Head of caudate nucleus (tissue), 42 donors: ENCODE results near the gene LTBP1.

ENCODE experiments used
- DNase-seq, 42 donors: peaks; one replicate each; pipeline versions ENCODE4 v3.0.0 to v3.0.0-alpha.2; 2020 to 2021; ENCODE audit warnings: mixed read lengths in 7 of 42
- intact Hi-C: fragments of 100-400 bp; cut with DNase I; formaldehyde crosslinking; loops from one replicate; pipeline ENCODE4 v1.15.0; 2022

Gene LTBP1

DNA sequence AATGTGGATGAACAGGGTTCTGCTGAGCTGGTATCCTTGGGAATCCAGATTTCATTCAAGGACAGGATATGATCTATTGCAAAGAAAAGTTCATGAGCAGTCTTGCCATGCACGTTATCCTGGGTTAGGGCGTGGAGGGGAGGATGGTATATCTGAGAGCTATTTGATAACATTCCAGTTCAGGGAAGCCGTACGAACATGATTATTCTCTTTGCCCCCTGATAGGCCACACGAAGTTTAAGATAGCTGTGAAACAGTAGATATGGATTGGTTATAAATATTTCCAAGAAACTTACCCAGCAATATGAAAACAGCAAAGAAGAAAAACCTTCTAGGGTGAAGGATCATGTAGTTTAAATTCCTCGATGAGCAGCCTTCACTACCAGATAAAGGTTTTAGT is 171.9 kb downstream of the LTBP1 start:
- DNase-seq, result no peak
- intact Hi-C loops, result no loop called here

DNA sequence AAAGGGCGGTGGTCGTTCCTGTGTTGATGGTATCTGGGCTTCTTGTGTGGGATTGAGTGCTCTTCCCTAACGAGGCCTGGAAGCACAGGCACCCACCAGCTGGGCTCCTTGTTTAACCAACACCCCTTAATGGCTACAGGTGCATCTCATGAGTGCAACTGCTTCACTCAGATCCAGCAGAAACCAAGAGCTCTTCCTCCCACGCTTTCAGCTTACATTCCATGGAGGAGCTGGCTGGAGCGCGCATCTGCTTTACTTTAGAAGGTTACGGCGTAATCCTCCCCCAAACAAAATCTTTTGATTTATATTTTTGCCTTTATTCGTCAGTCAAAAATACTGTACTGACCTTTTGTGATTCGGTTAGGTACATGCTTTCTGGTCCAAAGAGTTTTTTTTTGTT is 174.7 kb downstream of the LTBP1 start:
- intact Hi-C loops, result no loop called here
- DNase-seq, result no peak

DNA sequence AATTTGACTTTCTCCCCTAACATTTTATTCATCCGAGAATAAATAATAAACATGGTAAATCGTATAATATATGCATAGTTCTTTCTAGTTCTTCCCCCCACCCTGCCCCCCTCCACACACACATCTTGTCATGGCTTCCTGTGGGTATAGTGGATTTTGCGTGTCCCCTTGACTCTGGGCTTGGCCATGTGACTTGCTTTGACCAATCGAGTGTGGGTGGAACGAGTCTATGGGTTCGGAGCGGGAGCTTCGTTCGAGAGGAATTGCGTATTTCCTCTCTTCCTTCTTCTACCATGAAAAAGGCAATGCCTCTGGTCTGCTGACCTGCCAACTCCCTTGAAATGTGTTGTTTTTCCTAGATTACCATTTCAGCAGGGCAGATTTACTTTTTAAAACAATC is 175.2 kb downstream of the LTBP1 start:
- DNase-seq, result no peak
- intact Hi-C loops, result no loop called here

DNA sequence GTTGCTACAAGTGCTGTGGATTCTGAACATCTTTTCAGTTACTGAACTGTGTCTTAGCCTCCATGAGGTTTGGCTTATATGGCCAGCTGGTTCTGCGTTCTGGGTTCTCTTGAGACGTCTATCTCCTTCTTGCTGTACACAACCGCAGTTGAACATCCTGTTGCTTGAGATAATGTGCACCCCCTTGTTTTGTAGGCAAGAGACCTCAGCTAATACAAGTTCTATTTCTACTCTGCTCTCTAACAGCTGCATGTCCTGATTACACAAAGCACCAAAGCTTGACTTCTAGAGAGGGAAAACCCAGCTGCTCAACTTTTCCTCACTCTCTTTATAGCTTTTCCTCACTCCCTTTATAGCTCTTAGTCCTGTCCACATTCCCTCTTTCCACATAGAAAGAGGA is 176.0 kb downstream of the LTBP1 start:
- intact Hi-C loops, result no loop called here
- DNase-seq, result no peak

DNA sequence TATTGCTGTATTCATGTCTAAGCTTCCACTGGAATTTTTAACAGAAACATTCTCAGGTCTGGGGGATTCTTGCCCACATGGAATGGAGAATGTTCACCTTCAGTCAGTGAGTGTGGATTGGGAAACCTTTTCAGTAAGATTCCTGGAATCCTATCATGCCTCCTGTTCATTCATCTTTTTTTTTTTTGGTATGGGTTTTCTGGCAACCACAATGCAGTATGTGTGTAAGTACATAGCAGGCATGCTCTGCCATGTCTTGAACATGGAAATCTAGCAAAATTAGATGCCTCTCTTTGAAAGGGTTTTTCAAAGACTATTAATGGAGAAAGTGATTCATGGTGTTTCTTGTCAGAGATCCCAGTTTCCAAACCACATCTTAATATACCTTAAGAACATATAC is 176.5 kb downstream of the LTBP1 start:
- intact Hi-C loops, result no loop called here
- DNase-seq, result no peak

DNA sequence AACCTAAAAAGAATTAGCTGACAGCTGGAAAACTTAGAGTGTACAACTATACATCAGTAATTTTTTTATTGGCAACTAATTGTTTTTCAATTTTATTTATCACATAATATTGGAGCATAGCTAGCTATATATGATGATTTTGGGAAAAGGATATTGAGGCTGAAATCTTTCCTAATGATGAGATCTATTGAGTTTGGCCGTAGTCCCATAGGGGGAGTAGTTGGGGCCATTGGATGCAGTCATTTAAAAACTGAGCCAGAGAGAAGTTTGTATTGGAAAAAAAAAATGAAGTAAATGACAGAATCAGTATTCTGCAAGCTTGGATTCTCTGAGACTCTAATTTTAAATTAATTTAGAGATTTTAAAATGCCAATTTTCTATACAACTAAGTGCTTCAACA is 179.8 kb downstream of the LTBP1 start:
- DNase-seq, result no peak

DNA sequence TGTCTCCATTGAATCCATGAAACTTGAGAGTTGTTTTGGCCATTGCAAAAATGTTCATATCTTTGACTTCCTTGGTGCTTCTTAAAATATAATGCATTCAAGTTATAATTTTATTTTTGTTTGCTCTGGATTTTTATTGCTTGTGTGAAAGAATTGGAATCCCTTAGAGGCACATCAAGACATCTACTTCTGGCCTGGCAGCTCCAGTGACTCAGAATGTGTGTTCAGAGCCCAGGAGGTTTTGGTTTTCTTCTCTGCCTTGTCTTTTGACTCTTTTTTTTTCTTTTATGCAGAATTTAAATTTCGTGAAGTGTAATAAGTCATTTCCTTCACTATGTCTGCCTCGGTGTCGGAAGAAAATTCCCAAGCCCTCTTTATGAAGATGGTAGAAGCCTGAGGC is 180.2 kb downstream of the LTBP1 start:
- DNase-seq, result no peak
- intact Hi-C loops, result no loop called here

More for the DNA sequence above, 179.8 kb downstream of the LTBP1 start:
- intact Hi-C loops, result no loop called here

DNA sequence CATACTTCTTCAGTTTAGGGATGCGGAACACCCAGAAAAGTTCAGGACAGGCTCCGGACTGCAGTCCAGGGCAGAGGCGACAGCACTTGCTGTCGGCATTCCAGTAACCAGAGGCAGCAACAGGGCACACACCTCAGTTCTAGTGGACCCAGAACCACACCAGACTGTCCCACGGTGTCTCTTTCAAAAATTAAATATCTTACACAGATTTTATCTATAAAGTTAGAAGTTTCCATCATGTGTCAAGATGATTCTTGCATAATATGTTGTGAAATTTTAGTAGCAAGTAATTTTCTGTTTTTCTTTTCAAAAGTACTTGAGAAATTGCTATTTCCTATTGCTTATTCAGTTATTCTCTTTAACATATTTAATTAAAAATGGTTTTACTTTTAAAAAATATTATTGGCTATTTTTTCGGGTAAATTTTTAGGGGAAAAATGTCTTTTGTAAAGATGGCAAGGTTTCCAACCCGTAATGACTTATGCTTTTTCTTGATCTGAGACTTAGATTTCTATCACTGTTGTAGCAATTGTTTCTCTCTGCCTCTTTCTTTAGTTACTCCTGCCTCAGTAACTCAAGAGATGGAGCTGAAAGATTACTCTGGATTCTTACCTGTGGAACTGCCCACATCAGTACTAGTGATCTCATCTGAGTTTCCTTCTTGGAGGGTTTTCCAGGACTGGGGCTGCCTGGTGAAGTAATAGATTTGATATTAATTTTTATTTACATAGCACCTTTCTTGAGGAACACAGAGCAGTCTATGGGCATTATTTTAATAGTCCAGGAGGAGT is 182.7 kb downstream of the LTBP1 start:
- DNase-seq, result no peak
- intact Hi-C loops, result no loop called here

DNA sequence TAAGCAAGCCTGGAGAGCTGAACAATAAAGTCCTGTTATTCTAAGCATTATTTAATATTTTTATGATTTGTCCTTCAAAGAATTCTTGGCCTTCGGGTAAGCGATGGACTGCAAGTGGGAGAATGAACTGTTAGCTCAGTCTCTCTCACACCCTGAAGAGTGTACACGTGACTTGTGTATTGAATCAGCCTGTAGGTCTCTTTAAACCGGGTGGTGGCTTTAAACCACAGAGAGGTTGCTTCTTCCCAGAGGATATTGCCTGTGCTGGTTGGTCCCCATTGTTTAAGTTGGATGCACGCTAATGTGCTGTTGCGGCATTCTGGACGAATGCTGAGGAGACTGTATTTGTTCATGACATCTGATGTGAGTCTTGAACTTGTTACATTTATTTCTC is 183.3 kb downstream of the LTBP1 start:
- DNase-seq, result no peak
- intact Hi-C loops, result no loop called here

DNA sequence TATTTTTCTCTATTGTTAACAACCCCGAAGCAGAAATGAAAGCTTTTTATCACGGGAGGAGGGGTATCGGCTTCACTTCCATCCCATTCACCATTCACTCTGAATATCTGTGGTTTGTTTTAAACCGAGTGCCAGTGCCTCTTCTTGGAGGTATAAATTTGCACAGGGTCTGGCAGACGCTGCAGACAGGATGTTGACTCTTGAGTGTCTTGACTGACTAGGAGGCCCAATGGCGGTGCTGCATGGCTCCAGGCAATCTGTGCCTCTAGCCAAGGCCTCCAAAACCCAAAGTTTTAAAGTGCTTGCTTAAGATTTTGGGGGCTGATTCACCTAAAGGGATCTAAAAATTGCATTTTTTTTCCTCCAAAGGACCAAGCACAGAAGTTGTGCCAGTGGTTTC is 183.8 kb downstream of the LTBP1 start:
- no peak for DNase-seq
- intact Hi-C loops, result no loop called here

DNA sequence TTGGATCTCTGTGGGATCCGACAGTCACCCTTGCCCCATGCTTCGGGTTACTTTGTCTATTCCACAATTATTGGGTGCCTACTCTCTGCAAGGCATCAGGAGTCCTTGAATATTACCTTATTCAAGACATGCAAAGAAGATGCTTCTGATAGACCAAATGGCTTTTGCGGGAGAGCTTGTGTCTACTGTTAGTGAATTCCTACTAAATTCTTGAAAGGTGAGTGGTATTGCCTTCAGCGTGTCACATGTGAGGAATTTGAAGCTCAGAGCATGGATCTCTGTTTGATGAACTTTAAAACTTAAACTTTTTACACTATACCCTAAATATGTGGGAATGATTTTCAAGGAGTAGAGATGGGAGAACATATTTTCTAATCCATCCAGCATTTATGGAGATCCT is 184.4 kb downstream of the LTBP1 start:
- no peak for DNase-seq
- intact Hi-C loops, result no loop called here

DNA sequence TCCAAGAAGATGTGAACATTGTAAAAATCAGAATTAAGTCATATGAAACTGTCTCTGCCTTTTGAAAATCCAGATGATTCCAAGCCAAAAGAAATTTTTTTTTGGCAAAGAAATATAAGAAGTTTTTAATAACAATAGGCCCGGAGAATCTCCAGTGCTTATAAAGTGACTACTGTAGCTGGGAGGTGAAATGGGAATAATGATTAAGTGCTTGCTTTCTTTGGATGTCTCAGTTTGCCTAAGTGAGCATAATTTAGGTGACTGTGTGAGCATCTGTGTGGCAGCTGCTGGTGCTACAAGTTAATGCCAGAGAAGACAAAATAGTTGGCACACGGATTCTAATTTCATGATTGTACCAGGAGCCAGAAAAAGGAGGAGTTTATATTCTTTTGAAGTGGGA is 185.0 kb downstream of the LTBP1 start:
- intact Hi-C loops, result no loop called here
- no peak for DNase-seq

DNA sequence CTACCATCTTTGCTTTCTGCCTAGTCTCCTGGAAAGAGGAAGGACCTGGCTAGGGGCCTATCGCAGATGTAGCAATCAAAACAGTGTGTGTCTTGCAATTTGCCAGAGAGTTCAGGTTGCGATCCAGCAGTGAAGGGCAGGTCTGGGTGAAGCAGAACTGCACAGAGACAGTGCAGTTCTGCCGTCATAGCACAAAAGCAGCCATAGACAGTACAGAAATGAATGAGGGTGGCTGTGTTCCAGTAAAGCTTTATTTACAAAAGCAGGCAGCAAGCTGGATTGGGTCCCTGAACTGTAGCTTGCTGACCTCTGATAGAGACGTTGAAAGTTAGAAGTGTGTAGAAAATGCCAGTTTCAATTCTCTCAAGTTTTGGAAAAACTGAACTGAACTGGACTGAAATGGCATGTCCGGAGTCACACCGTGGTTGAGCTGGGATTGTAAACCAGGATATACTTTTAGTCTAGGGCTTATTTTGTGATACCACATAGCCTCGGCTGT is 186.8 kb downstream of the LTBP1 start:
- DNase-seq, result no peak
- intact Hi-C loops, result no loop called here

DNA sequence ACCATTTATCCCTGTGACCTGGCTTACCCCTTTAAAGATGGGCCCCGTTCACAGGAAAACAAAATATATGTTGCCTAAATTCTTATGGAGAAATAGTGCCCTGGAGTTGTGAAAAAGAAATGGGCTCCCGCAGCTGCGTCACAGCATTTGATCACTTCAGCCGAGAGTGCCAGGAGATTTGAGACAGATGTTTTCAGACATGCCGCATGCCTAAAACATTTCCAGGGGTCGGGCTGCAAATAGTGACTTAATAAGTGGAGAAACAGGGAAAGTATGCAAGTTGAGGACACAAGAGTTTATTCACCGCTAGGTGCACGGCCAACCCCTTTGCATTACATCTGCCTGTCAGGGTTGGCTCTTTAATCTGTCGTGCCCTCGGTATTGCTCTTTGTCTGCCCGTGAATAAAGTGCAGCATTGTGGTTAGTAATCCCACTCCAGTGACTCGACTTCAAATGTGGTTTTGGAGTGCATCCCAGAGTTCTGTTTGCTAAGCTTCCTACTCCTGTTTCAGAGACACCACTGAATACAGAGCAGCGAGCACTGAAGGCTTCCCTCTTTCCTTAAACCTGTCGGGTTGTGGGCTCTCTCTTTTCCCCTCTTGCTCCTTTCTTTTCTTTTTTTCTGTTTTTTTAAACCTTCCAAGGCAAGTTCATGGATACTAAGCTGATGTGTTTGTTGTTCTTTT is 187.5 kb downstream of the LTBP1 start:
- intact Hi-C loops, result no loop called here
- peak in 29 of 42 donors; percentile 10 to 81 (median 39) for DNase-seq

DNA sequence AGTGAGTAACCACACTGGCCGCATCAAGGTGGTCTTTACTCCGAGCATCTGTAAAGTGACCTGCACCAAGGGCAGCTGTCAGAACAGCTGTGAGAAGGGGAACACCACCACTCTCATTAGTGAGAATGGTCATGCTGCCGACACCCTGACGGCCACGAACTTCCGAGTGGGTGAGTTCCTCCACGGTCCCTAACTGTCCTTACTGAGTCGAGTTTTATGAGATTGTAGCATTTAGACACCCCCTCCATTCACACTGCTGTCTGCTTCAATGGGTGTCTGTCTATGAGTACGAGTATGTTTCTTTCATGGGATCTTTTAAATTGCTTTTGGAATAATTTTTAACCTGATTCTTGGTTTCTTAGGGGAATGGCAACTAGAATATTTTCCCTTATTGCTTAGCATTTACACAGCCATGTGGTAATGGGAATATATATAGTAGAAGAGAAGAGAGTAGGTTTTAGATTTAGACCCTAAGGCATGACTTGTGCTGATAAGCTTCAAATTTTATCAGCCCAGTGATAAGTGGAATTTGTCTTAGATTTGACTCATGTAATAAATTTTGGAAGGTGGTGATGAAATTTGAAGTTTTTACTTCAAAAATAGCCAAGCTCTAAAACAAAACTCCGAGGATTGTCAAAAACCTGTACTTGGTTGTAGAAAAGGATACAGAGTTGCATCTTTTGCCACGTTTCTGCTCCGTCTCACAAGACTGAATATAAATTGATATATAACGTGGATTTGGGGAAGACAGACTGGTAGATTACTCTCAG is 188.2 kb downstream of the LTBP1 start:
- DNase-seq, result peak in 6 of 42 donors; percentile 12 to 51 (median 24)
- intact Hi-C loops, result no loop called here

DNA sequence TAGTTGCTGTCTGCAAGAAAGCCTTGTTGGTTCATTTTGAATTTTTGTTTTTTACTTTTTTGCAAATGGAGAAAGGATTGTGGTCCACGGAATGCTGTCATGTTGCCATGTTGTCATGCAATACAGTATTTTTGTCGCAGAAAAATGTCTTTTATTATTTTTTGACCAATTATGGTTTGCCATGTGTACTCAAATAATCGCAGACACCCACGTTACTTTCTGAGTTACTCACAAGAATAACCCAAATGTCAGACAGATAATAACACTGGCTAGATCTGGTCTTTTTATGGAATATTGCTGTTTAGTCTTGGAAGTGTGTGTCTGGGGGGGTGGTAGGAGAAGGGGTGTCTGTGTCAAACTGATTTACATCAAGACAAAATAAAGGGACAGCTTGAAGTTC is 188.9 kb downstream of the LTBP1 start:
- intact Hi-C loops, result no loop called here
- no peak for DNase-seq

DNA sequence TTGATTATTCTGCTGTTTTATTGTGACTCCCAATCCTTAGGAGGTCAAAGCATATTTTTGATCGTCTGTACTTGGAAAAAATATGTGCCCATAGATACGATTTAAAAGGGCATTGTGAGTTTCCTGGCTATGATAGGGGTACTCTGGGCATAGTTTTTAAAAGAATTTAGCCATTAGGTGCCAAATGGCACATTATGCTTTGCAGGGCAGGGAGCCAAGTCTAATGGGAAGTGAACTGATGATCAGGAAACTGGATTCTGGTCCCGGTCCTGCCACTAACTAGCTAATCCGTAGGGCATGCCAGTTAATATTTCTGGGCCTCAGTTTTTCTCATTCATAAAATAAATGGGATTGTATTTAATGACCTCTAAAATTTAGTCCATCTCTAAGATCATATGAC is 189.3 kb downstream of the LTBP1 start:
- intact Hi-C loops, result no loop called here
- DNase-seq, result peak in 1 of 42 donors; percentile 57

DNA sequence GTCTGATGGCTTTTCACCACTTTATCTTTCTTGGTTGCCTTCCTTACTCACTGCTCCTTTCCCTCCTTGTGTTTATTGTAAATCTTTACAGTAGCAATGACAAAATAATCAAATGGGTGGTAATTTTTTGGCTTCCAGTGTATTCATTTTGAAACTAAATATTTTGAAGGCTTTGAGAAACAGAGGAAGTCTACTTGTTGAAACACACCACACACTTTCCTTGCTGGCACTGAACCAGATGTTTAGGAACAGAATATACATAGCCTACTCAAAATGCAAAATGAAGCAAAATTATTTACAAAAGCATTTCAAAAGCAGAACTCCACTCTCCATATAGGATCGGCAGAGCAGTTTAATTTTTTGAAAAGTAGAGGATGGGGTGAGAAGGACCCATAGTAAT is 189.8 kb downstream of the LTBP1 start:
- DNase-seq, result no peak
- intact Hi-C loops, result no loop called here

DNA sequence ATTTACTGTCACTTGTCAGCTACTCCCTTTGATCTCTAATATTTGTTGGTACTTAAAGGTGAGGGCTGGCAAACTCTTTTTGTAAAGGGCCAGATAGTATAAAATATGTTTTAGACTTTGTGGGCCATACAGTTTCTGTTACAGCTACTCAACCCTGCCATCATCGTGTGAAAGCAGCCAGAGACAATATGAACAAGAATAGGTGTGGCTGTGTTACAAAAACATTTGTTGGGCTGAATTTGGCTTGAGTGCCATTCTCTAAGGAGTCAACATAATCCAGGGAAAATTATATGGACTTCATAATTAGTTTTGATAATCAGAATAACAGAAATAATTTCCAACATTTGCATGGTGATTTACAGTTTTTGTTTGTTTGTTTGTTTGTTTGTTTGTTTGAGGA is 190.6 kb downstream of the LTBP1 start:
- intact Hi-C loops, result no loop called here
- DNase-seq, result no peak

DNA sequence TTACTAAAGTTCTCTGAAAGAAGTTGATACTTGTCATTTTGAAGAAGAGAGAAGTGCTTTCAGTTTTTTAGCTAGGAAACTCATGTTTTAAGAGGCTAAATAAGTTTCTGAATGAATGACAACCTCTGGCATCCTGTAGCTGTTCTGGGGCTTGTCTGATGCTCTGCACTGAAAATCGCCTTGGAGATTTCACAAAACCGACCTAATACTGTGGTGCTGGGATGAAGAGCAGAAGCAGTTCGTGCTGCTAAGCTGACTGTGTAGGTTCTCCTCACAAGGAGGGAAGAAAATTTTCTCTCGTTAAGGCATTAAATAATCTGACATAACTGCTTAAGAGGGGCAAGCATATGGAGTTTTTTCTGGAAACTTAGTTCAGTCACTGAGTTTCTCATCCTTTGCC is 193.2 kb downstream of the LTBP1 start:
- intact Hi-C loops, result no loop called here
- DNase-seq, result no peak
